Measurements from ENCODE around the gene SLC43A3. TPM values are rescaled to one million over a fixed set of nuclear protein-coding genes. Genes with fewer than 3 reads are reported as not detected.

SLC43A3 gene
- total and polyA plus RNA-seq, 2 donors (not counting 3 experiments of a cell fraction or from before 2014, with no cell fraction given) = 68.9 to 104 TPM

DNA sequence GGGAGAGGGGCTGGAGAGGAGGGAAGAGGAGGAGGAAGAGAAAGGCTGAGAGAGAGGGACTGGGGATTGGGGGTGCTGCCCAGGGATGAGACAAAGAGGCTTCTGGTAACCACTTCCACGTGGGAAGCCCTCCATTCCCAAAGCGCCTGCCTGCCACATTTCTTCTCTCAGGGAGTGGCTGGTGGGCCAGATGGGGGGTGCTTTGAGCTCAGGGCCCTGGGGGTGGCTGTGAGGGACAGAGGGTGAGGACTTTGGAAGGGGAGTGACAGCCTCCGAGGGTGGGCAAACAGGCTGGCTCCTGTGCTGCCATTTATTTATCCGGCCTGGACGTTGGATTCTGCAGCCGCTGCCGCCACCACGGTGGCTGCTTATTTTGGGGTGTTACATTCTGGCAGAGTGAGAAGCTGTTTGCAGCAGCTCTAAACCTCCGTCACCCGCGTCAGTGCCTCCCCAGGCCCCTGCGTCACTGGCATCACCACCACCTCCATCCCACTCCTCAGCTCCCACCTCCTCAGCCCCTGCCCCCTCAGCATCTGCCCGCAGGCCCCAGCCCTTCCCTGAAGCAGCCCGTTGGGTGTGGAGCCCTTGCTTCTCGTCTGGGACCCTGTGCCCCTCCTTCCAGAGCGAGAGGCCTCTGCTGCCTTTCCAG, 35.0 kb upstream of the SLC43A3 start:
- CTCF ChIA-PET = interaction anchor here (1.0 to 5.6 kb wide), 5 partner anchors 11 to 183 kb away, joined by 3 to 152 read pairs (median 5); no protein-coding TSS in a partner anchor
- H4K20me1 ChIP-seq (replicated peaks; ENCODE audit: control insufficient read depth, extremely low read depth, insufficient read depth, low read length) = no peaks in the 10 kb centered on the region
- POLR2A ChIA-PET = no interaction called here
- no peak overlapping the region for H3K4me2 ChIP-seq (ENCODE audit: insufficient read depth, low read length)
- H3K4me3 ChIP-seq (replicated peaks in 1 of 3; ENCODE audit: insufficient read depth in 1 of 3, low read depth in 1 of 3, low read length in 3 of 3) = no peak overlapping the region
- no peaks in the 10 kb centered on the region for H3K36me3 ChIP-seq (ENCODE audit: control insufficient read depth in 2 of 2, extremely low read depth in 1 of 2, insufficient read depth in 2 of 2, low read length in 2 of 2)
- H3K9ac ChIP-seq (replicated peaks; ENCODE audit: extremely low read depth, insufficient read depth, low read length) = no peak overlapping the region
- BruUV-seq (replicated peaks) = no TSS peak
- DNase-seq (ENCODE audit: low read depth, low spot score) = no peak
- dilution Hi-C loops (cut with MboI; ENCODE audit: extremely low pct_ligation_motif_present, low sequenced_read_pairs) (no loop called here), intact Hi-C loops (cut with micrococcal nuclease) (no loop called here)
- no peak for FAIRE-seq
- H2AFZ ChIP-seq (ENCODE audit: low read depth, low read length) = no peak overlapping the region
- no peaks in the 10 kb centered on the region for H3K9me1 ChIP-seq (replicated peaks; ENCODE audit: control insufficient read depth, extremely low read depth, insufficient read depth, low read length)
- peaks cover 14% of the 10 kb centered on the region for H3K4me1 ChIP-seq (ENCODE audit: control insufficient read depth, extremely low read depth, insufficient read depth, low read length)
- TF ChIP-seq POLR2A (IDR thresholded peaks at IDR 0.05; ENCODE audit: low read depth, low read length) = no peak
- TF ChIP-seq FOS (IDR thresholded peaks at IDR 0.05; ENCODE audit: borderline replicate concordance, insufficient read depth, low read length) = no peak
- no peak for TF ChIP-seq GATA2 (IDR thresholded peaks at IDR 0.05; ENCODE audit: insufficient read depth, insufficient read length, low read depth, low read length)
- no peak for TF ChIP-seq EZH2 (IDR thresholded peaks at IDR 0.05; ENCODE audit: borderline replicate concordance, low read depth, low read length, severe bottlenecking)
- TF ChIP-seq JUN (IDR thresholded peaks at IDR 0.05; ENCODE audit: borderline replicate concordance, insufficient read depth, insufficient read length, low read depth) = no peak
- TF ChIP-seq, protein P1, sequence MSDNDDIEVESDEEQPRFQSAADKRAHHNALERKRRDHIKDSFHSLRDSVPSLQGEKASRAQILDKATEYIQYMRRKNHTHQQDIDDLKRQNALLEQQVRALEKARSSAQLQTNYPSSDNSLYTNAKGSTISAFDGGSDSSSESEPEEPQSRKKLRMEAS (IDR thresholded peaks at IDR 0.05; ENCODE audit: insufficient read depth, insufficient read length) = no peak
- TF ChIP-seq, protein P2, sequence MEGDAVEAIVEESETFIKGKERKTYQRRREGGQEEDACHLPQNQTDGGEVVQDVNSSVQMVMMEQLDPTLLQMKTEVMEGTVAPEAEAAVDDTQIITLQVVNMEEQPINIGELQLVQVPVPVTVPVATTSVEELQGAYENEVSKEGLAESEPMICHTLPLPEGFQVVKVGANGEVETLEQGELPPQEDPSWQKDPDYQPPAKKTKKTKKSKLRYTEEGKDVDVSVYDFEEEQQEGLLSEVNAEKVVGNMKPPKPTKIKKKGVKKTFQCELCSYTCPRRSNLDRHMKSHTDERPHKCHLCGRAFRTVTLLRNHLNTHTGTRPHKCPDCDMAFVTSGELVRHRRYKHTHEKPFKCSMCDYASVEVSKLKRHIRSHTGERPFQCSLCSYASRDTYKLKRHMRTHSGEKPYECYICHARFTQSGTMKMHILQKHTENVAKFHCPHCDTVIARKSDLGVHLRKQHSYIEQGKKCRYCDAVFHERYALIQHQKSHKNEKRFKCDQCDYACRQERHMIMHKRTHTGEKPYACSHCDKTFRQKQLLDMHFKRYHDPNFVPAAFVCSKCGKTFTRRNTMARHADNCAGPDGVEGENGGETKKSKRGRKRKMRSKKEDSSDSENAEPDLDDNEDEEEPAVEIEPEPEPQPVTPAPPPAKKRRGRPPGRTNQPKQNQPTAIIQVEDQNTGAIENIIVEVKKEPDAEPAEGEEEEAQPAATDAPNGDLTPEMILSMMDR (IDR thresholded peaks at IDR 0.05; ENCODE audit: extremely low read depth in 1 of 2, insufficient read depth in 1 of 2, low read depth in 1 of 2, low read length in 2 of 2) = no peak
- TF ChIP-seq POLR2AphosphoS5 (IDR thresholded peaks at IDR 0.05; ENCODE audit: insufficient read depth, low read depth, low read length) = no peak
- TF ChIP-seq MYC (IDR thresholded peaks at IDR 0.05; ENCODE audit: low read depth, low read length) = no peak
- H3K27ac ChIP-seq (ENCODE audit: insufficient read depth, low read depth, low read length) = no peak overlapping the region
- no peaks in the 10 kb centered on the region for H3K9me3 ChIP-seq (replicated peaks; ENCODE audit: control insufficient read depth, insufficient read depth, low read length)
- H3K79me2 ChIP-seq (ENCODE audit: control insufficient read depth, insufficient read depth, low read length) = no peaks in the 10 kb centered on the region
- peaks cover 32 to 37% of the 10 kb centered on the region in 2 experiments for H3K27me3 ChIP-seq (ENCODE audit: control insufficient read depth in 2 of 2, insufficient read depth in 2 of 2, low read length in 2 of 2)
